HG03439 (cell line): ENCODE measurements around the gene LIG3.
"Not testable (repeated sequence)": the region's sequence is repeated elsewhere in the genome, so short reads cannot be mapped to it uniquely, and the experiment has no call there.

Source experiments
- ATAC-seq: cut with Tn5 transposase; IDR thresholded peaks from one replicate; pipeline ENCODE4 v1.9.1; 2021; ENCODE audit warnings: mild to moderate bottlenecking, moderate library complexity; ENCODE audit not compliant: unreplicated experiment

The LIG3 gene

DNA sequence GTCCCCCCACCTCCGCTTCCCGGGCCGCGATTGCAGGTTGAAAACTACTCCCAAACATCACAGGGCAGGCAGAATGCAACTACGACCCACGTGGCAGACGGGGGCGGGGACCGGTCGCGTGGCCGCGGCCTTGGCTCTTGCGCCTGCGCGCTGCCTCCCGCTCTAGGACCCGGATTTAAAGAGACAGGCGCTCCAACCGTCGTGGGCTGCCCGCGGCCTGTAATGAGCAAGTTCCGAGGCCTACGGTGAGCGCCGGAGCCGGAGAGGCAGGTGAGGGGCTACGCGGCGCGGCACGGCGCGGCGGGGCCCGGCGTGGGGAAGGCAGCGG is at the start of gene LIG3:
Gene LIG3 (plus strand): TSS at position 160 of the 328 bp plus-strand sequence. CDS start 2,494 bp downstream, outside the sequence.
- peak; percentile 82 for ATAC-seq

DNA sequence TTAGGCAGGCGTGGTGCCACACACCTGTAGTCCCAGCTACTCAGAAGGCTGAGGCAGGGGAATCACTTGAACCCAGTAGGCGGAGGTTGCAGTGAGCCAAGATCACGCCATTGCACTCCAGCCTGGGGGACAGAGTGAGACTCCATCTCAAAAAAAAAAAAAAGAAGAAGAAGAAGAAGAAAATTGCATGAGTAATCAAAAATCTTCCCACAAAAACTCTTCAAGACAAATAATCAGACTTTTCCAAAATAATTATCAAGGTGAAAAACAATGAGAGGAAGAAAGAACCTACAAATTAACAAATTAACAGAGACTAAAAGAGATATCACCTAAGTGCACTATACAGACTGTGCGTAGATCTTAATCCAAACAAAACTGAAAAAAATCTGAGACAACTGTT is 29.5 kb upstream of the LIG3 start:
- not testable (repeated sequence) for ATAC-seq

GRCh38 chr17:34958438-34958837 is 21.9 kb upstream of the LIG3 start:
- no peak for ATAC-seq

DNA sequence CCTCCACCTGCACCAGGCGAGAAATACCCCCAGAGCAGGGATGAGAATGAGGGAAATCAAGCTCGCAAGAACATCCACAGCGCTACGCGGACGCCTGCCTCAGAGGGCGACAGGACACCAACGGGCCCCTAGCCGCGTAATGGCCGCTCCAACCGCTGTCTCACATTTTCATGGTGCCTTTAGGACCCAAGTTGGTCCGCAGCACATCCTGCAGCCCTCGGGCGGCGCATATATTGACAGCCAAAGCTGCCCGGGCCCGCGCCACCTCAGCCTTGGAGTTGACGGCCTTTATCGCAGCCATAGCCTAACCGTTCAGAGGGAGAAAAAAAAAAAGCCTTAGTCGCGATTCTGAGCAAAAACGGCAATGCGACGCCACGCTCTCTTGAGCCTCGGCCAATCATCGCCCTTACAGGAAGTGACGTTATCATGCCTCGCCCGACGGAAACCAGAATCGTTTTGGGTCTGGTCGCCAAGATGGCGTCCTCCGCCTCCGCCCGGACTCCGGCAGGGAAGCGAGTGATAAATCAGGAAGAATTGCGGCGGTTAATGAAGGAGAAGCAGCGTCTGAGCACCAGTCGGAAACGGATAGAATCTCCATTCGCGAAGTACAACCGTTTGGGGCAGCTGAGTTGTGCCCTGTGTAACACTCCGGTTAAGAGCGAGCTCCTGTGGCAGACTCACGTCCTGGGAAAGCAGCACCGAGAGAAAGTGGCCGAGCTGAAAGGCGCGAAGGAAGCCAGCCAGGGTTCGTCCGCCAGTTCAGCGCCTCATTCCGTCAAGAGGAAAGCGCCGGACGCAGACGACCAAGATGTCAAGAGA is 19.0 kb upstream of the LIG3 start, which contains the start of the genes CCT6B and ZNF830:
Gene CCT6B (minus strand): TSS at position 368 of the 819 bp plus-strand sequence. CDS start 67 bp downstream, at position 301.
Gene ZNF830 (plus strand): TSS at position 448 of the 819 bp plus-strand sequence. CDS start 27 bp downstream, at position 475.
- peak; percentile 80 for ATAC-seq

- ATAC-seq, result no peak
Observed at GRCh38 chr17:34974179-34974578, 6.1 kb upstream of the LIG3 start.

DNA sequence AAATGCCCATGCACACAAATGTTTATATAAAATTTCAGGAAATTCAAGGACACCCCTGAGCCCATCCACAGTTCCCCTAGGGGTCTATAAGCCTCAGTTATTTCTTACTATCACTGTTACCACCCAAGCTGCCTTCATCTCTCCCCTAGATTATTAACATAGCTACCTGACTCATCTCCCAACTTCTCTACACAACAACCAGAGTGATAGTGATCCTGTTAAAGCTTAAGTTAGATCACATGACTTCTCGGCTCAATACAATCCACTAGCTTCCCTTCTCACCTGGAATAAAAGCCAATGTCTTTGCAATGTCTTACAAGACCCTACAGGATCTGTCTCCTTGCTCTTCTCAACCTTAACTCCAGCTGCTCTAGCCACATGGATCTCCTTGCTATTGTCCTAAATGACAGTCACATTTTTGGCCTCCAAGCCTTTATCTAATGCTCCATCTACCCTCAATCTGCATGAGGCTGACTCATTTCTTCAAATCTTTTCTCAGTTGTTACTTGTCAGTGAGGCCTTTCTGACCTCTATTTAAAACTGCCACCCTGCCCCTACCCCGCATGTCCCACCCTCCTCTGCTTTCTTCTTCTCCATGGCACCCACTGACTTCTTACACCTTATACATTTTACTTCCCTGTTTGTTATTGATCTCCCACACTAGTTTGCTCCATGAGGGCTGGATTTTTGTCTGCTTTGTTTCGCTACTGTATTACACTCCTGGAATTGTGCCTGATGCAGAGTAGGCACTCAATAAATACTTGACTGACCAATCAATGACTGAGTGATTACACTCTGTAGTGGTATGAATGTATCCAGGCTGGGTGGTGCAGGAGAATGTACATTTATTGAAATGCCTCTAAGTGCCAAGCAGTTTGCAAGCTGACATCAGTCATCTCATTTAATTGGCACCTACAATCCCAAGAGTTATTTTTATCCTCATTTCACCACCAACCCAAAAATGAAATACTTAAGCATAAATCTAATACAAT is 5.2 kb upstream of the LIG3 start:
- ATAC-seq, result no peak

DNA sequence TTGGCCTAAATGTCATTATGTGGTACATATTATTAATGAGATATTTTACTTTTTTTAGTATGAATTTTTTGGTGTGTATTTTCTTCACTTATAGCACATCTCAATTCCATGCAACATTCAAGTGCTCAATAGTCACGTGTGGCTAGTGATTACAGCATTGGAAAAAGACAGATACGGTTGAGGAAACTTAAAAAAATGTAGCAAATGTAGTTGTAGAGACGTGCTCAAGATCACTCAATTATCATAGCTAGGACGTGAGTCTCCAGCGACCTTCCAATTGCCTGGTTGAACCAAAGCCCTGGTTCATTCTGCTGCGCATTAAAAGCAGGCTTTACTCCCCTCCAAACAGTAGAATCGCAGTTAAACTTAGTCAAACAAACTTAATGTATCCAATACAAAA is 1.2 kb upstream of the LIG3 start:
- ATAC-seq, result no peak

- no peak for ATAC-seq
Observed at GRCh38 chr17:34979650-34980352, 511 bp upstream of the LIG3 start.

DNA sequence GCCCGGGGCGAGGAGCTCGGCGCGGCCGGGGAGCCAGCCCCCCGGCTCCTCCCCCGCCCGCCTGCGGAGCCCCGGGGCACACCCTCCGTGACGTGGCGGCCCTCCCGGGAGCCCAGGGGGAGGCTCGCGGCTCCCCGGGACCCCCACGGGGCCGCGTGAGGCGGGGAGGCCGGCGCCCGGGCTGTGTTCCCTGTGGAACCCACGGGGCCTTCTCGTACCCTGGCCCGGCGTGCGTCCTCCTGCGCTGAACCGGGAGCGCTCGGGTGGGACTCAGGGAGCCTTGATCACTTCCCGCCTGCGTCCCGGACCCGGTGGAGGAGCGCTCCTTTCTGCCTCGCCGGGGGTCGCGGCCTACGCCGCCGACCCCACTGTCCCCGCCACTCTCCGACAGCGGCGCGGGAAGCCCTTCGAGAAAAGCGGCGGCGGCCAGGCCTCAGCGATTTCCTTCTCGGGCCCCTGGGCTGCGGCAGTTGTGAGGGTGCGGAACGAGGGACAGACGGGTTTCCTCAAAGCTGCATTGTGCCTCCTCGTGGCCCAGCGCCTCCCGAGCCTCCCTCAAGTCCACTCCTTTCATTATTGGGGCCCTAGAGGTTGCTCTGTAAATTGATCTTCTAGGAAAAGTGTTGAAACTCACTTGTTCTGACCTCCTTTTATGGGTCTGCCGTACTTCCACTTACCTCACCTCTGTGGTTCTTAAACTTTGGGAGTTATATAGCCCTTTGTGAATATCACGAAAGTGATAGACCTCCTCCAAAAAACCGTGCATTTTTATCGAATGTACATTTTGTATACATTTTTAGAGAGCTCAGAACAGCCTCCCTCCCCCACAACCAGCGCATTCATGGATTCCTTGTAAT is 597 bp downstream of the LIG3 start:
- peak; percentile 87 for ATAC-seq

- no peak for ATAC-seq
Observed at GRCh38 chr17:34981538-34982241, 1.4 kb downstream of the LIG3 start.

DNA sequence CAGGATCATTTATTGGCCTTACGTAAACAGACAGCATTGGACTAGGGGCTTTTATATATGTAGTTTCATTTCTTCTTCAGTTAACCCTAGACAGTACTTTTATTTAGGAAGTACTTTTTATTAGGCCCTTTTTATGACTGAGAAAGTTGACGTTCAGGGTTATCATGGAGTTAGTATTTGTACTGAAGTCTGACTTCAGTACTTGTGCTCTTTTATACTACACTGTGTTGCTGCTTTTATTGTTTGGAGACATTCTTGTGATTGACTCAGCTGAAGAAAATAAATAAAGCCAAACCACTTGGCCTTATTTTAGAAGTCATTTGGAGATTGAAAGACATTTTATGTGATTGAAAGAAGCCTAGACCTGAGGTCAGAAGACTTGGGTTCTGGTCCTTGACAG is 6.9 kb downstream of the LIG3 start:
- ATAC-seq, result no peak

DNA sequence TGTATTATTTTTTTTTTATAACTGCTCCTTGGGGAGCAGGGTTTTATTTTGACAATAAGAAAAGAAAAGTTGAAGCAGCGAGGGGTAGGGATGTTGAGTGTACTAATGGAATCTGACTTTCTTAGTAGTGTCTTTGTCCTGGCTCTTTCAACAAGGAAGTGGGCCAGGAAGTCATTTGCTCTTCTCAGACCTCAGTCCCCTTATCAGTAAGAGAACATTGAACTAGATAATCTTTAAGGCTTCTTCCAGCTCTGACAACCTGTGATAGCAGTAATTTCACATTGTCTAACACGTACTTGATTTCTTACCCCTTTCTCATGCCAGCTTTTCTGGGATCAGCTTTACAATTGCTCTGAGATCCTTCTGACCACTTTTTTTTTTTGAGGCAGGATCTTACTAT is 8.3 kb downstream of the LIG3 start:
- ATAC-seq, result no peak

DNA sequence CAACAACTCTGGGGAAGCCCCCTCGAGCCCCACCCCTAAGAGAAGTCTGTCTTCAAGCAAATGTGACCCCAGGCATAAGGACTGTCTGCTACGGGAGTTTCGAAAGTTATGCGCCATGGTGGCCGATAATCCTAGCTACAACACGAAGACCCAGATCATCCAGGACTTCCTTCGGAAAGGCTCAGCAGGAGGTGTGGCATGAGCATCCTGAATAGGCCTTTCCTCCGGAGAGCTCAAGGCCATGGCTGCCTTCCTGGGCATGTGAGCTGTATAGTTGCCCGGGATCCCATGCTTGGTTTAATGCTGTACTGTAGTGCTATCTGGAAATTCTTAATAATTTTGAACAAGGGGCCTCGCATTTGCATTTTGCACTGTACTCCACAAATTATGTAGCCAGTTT is 9.2 kb downstream of the LIG3 start:
- no peak for ATAC-seq

- ATAC-seq, result no peak
Observed at GRCh38 chr17:34990921-34991365, 10.6 kb downstream of the LIG3 start.

- no peak for ATAC-seq
Observed at GRCh38 chr17:34991606-34992005, 11.3 kb downstream of the LIG3 start.

DNA sequence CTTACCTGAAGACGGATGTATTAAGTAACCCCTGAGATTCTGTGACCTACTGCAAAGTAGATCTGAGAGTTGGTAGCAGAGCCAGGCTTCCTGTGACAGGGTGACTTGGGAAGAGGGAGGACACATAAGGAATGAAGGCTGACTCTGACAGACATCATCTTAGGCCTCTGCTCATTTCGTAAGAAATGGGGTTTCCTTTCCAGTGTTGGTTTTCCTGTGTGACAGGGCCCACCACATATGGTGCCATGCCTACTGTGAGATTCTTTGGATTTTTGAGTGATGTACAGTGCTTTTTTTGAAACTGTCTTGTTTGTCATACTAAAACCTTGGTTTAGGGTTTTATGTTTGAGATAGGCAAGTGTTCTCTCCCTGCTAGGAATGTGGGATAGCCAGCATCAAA is 12.7 kb downstream of the LIG3 start:
- no peak for ATAC-seq

GRCh38 chr17:34996422-34997285 is 16.3 kb downstream of the LIG3 start:
- no peak for ATAC-seq

DNA sequence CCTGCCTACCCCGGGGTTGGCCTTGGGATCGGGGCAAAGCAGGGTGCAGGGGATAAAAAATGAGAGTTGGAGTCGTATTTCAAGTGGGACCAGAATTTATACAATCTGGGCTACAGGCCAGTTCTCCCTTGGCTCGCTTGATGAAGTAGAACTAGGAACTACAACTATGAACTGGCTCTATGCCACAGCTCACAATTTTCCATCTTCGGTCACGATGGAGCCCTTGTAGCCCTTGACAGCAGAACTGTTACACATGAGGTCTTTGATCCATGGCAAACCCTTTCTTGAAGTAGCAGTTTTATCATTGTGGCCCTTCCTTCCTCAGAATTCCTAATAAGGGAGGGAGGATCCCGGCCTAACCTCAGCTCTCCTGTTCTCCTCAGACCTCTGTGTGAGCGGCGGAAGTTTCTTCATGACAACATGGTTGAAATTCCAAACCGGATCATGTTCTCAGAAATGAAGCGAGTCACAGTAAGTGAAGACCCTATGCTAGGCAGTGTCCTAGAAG is 17.1 kb downstream of the LIG3 start:
- no peak for ATAC-seq
